HG02588 (cell line): ENCODE results near the gene OR5K4.
"Not testable (repeated sequence)": the region's sequence is repeated elsewhere in the genome, so short reads cannot be mapped to it uniquely, and the experiment has no call there.

Experiments used
- ATAC-seq: cut with Tn5 transposase; IDR thresholded peaks from one replicate; pipeline ENCODE4 v1.9.1; 2021; ENCODE audit warnings: mild to moderate bottlenecking, moderate library complexity; ENCODE audit not compliant: unreplicated experiment

OR5K4 gene

GRCh38 chr3:98371186-98371585, 17.5 kb downstream of the OR5K4 start:
- ATAC-seq: no peak

- ATAC-seq: no peak
These were observed 18.2 kb downstream of the OR5K4 start for GRCh38 chr3:98371853-98372252.

GRCh38 chr3:98372445-98372844, 18.8 kb downstream of the OR5K4 start:
- ATAC-seq: no peak

GRCh38 chr3:98376631-98377030, 23.0 kb downstream of the OR5K4 start:
- no peak for ATAC-seq

- ATAC-seq: no peak
These were observed 34.5 kb downstream of the OR5K4 start for GRCh38 chr3:98388147-98388546.

GRCh38 chr3:98390366-98390765, 36.7 kb downstream of the OR5K4 start, which contains the start of gene OR5K3:
OR5K3 (plus strand) TSS chr3:98390666; CDS start chr3:98390666, 0 bp downstream.
- ATAC-seq: no peak

GRCh38 chr3:98395101-98395500, 41.4 kb downstream of the OR5K4 start:
- no peak for ATAC-seq

- not testable (repeated sequence) for ATAC-seq
These were observed 42.8 kb downstream of the OR5K4 start for GRCh38 chr3:98396482-98396881.

GRCh38 chr3:98398513-98398912, 44.9 kb downstream of the OR5K4 start:
- no peak for ATAC-seq

GRCh38 chr3:98402507-98402906, 48.9 kb downstream of the OR5K4 start:
- no peak for ATAC-seq

- no peak for ATAC-seq
These were observed 50.4 kb downstream of the OR5K4 start for GRCh38 chr3:98404010-98404409.
